ENCODE data around the gene FBXW11.
"Not testable (repeated sequence)": the region's sequence is repeated elsewhere in the genome, so short reads cannot be mapped to it uniquely, and the experiment has no call there.

The FBXW11 gene

DNA sequence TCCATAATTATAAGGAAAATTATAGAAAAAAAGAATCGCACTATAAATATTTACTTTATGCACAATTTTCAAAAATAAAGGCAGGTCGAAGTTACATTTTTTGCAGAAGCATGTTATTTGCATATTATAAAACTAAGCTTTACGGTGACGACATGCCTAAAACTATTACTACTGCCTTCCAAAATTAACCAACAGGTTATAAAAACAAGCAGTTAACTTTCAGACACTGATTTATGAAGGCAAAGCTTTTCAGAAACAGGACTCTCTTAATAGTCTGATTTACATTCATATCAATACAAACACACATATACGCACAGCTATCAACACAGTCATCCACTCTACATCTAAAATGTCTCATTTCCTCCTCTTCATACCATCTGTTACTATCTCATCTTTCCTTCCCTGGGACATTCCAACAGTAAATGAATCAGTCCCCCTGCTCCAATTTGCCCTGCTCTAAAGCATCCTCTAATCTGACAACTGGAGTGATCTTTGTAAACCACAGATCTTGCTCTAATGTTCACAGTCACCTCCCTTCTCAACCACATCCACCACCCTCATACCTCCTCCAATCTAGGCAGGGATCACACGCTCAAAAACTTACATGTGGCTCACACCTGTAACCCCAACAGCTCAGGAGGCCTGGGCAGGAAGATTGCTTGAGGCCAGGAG lies 21.6 kb downstream of the FBXW11 start:
- peak; percentile 31 for DNase-seq (ENCODE audit: extremely low read depth, low read depth)
- TF ChIP-seq, protein P1, sequence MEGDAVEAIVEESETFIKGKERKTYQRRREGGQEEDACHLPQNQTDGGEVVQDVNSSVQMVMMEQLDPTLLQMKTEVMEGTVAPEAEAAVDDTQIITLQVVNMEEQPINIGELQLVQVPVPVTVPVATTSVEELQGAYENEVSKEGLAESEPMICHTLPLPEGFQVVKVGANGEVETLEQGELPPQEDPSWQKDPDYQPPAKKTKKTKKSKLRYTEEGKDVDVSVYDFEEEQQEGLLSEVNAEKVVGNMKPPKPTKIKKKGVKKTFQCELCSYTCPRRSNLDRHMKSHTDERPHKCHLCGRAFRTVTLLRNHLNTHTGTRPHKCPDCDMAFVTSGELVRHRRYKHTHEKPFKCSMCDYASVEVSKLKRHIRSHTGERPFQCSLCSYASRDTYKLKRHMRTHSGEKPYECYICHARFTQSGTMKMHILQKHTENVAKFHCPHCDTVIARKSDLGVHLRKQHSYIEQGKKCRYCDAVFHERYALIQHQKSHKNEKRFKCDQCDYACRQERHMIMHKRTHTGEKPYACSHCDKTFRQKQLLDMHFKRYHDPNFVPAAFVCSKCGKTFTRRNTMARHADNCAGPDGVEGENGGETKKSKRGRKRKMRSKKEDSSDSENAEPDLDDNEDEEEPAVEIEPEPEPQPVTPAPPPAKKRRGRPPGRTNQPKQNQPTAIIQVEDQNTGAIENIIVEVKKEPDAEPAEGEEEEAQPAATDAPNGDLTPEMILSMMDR (IDR thresholded peaks at IDR 0.05; ENCODE audit: low read depth, low read length) = no peak

DNA sequence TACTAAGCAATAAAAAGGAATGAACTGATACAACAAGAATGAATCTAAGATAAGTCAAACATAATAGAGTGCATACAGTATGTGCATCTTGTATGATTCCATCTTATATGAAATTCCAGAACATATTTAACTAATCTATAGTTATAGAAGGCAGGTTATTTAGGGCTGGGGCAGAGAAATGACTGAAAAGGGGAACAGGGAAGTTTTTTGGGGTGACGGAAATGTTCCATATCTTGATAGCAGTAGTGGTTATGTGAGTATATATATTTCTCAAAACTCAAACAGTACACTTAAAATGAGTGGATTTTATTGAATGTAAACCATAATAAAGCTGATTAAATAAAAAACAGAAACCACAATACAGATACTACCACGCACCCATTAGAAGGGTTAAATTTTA lies 24.6 kb downstream of the FBXW11 start:
- no peak for DNase-seq (ENCODE audit: extremely low read depth, low read depth)
- TF ChIP-seq, protein P1 (IDR thresholded peaks at IDR 0.05; ENCODE audit: low read depth, low read length) = no peak

DNA sequence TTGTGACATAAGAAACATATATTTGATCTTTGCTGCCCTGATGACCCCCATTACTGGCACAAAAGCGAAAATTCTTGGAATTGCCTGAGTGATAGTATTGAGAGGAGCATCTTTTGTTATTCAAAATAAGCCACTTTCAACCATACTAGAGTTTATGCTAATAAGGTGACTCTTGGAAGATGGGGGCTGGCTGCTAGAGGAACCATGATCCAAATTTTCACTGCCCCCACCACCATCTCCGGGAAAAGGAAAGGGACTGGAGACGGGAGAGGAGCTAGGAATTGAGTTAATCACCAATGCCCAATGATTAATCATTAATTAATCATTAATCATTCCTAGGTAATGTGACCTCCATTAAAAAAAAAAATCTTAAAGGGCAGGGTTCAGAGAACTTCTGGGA lies 25.6 kb downstream of the FBXW11 start:
- DNase-seq (ENCODE audit: extremely low read depth, low read depth) = no peak
- TF ChIP-seq, protein P1 (IDR thresholded peaks at IDR 0.05; ENCODE audit: low read depth, low read length) = no peak

- no peak for DNase-seq (ENCODE audit: extremely low read depth, low read depth)
- TF ChIP-seq, protein P1 (IDR thresholded peaks at IDR 0.05; ENCODE audit: low read depth, low read length) = no peak
These were observed 26.8 kb downstream of the FBXW11 start for GRCh38 chr5:171979606-171980005.

DNA sequence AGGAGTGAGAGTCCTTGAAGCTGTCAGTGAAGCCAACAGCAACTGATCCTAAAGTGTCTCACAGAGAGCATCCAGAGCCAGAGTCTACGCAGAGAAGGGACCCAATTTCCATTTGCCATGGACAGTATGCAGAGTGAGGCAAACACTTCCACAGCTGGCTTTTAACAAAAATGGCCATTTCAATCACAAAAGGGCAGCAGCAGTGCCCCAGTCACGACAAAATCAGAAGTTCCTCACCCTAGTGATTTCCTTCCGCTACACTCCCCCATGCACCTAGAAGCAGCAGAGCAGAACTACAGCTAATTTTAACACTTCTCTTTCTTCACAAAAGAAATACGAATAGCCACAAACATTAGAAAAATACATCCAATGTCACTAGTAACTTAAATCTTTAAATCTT lies 27.9 kb downstream of the FBXW11 start:
- DNase-seq (ENCODE audit: extremely low read depth, low read depth) = no peak
- TF ChIP-seq, protein P1 (IDR thresholded peaks at IDR 0.05; ENCODE audit: low read depth, low read length) = no peak

DNA sequence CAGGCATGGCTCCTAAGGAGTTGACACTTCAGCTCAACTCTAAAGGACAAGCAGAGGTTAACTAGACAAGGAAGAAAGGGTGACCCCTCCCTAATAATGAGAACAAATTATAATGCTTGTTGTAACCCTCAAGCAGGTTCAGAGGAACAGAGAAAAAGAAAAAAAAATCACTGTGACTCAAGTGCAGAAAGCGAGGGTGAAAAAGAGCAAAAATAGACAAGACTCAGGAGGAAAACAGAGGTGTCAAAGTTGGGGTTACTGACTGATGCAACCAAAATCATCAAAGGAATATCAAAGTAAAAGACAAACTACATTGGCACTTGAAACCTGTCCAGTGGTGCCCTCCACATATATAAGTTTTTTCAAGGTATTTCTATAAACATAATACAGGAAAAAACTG lies 28.4 kb downstream of the FBXW11 start:
- TF ChIP-seq, protein P1 (IDR thresholded peaks at IDR 0.05; ENCODE audit: low read depth, low read length) = no peak
- no peak for DNase-seq (ENCODE audit: extremely low read depth, low read depth)

DNA sequence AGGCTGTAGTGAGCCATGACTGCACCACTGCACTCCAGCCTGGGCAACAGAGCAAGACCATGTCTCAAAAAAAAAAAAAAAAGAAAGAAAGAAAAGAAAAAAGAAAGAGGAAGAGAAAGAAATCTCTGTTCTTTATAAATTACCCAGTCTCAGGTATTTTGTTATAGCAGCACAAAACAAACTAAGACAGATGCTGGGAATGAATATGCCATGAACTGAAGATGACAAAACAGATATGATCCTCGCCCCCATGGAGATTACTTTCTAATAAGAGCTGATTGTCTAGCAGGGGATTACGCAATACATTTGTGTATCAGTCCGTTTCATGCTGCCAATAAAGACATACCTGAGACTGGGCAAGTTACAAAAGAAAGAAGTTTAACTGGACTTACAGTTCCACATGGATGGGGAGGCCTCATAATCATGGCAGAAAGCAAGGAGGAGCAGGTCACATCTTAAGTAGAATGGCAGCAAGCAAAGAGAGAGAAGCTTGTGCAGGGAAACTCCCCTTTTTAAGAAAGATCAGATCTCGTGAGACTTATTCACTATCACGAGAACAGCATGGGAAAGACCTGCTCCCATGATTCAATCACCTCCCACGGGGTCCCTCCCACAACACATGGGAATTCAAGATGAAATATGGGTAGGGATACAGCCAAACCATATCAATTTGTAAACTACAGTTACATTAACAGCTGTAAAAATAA lies 29.0 kb downstream of the FBXW11 start:
- not testable (repeated sequence) for DNase-seq (ENCODE audit: extremely low read depth, low read depth)
